K562 (cell line): ENCODE data around the gene FIBP. TPM values are rescaled to one million over a fixed set of nuclear protein-coding genes. Genes with fewer than 3 reads are reported as not detected.

ENCODE experiments used
- ATAC-seq: fragments of 200-7000 bp; cut with Tn5 transposase; 3 replicates; pipeline ENCODE4 v1.9.1; 2020; ENCODE audit warnings: moderate library complexity
- BruUV-seq: library from RNA; stranded (reverse); fragments of 400-500 nt; replicated peaks from 2 replicates; lab custom pipeline; 2021; lab: Mats Ljungman, UMichigan
- CTCF ChIA-PET: fragments of 300-600 bp; formaldehyde crosslinking; extraction: SDS; loops from one replicate; lab custom pipeline; 2021; ENCODE audit warnings: low intra/inter-chr PET ratio; lab: Yijun Ruan, JAX
- POLR2A ChIA-PET: fragments of 300-600, 350-650 bp; sonication (Branson Sonifier 250); formaldehyde crosslinking; extraction: SDS; loops from one replicate; lab custom pipeline; 2021; ENCODE audit warnings: antibody characterized with exemption, inconsistent platforms; lab: Yijun Ruan, JAX
- DNase-seq, 4 experiments: peaks; one replicate each; pipeline versions ENCODE4 v3.0.0 to v3.0.0-alpha.2; 2011 to 2018; ENCODE audit warnings: low spot score in 3 of 4, mixed read lengths in 3 of 4; ENCODE audit errors: extremely low read depth in 1 of 4
- FAIRE-seq: peaks from 2 replicates; lab custom pipeline; 2011; peaks lifted over from hg19 to GRCh38; lab: Jason Lieb, UNC
- H2AFZ ChIP-seq: 2 replicates; pipeline ENCODE4 v1.6.0; 2011; ENCODE audit warnings: low read depth, low read length, control low read depth, inconsistent platforms
- H3K27ac ChIP-seq: fragments of 200-600 bp; 3 replicates; pipeline ENCODE4 v1.8.0; 2011; ENCODE audit warnings: low read depth, mild to moderate bottlenecking, control low read depth, inconsistent platforms, low read length, moderate library complexity, mixed read lengths; ENCODE audit errors: extremely low read depth
- H3K27me3 ChIP-seq, 2 experiments: fragments of 300-600 bp in 1 of 2; 2 replicates in 1 of 2; 3 replicates in 1 of 2; pipeline versions ENCODE4 v1.6.0 to v1.8.0; 2011; ENCODE audit warnings: inconsistent platforms in 2 of 2, low read length in 2 of 2, mild to moderate bottlenecking in 1 of 2, mixed read lengths in 1 of 2, moderate library complexity in 1 of 2; ENCODE audit not compliant: control insufficient read depth in 2 of 2, insufficient read depth in 2 of 2
- H3K36me3 ChIP-seq: fragments of 300-600 bp; 3 replicates; pipeline ENCODE4 v1.8.0; 2011; ENCODE audit warnings: mild to moderate bottlenecking, low read length, inconsistent platforms; ENCODE audit not compliant: control insufficient read depth, insufficient read depth
- H3K4me1 ChIP-seq, 2 experiments: fragments of 200-600 bp in 1 of 2; replicated peaks in 1 of 2; 2 replicates in 1 of 2; 3 replicates in 1 of 2; pipeline versions ENCODE4 v1.5.1 to v1.8.0; 2011; ENCODE audit warnings: inconsistent platforms in 2 of 2, low read length in 2 of 2, mild to moderate bottlenecking in 1 of 2, mixed read lengths in 1 of 2, moderate library complexity in 1 of 2; ENCODE audit not compliant: control insufficient read depth in 2 of 2, insufficient read depth in 2 of 2
- H3K4me2 ChIP-seq: 2 replicates; pipeline ENCODE4 v1.6.1; 2011; ENCODE audit warnings: low read length, control low read depth, inconsistent platforms, mixed read lengths; ENCODE audit not compliant: insufficient read depth
- H3K4me3 ChIP-seq: fragments of 200-600 bp; sonication (generic), shearing (Covaris generic); 2 replicates; pipeline ENCODE4 v1.5.1; 2016; ENCODE audit warnings: control low read depth, inconsistent platforms
- H3K79me2 ChIP-seq: fragments of 200-600 bp; 3 replicates; pipeline ENCODE4 v1.8.0; 2011; ENCODE audit warnings: low read length, inconsistent platforms; ENCODE audit not compliant: control insufficient read depth, insufficient read depth
- H3K9ac ChIP-seq, 2 experiments: 2 replicates each; pipeline versions ENCODE4 v1.6.0 to v1.6.1; 2011; ENCODE audit warnings: low read depth in 2 of 2, low read length in 2 of 2, control low read depth in 1 of 2, inconsistent platforms in 1 of 2, mild to moderate bottlenecking in 1 of 2, mixed read lengths in 1 of 2; ENCODE audit not compliant: insufficient read depth in 1 of 2
- H3K9me1 ChIP-seq: one replicate; pipeline ENCODE4 v1.6.0; 2011; ENCODE audit warnings: inconsistent platforms, mild to moderate bottlenecking, low read length, moderate library complexity; ENCODE audit not compliant: control insufficient read depth, insufficient read depth
- H3K9me3 ChIP-seq: replicated peaks from 2 replicates; pipeline ENCODE4 v1.5.1; 2011; ENCODE audit warnings: low read depth, low read length, inconsistent platforms; ENCODE audit not compliant: control insufficient read depth, insufficient read depth
- H4K20me1 ChIP-seq: replicated peaks from 2 replicates; pipeline ENCODE4 v1.6.1; 2011; ENCODE audit warnings: low read length, inconsistent platforms, mixed read lengths; ENCODE audit not compliant: control insufficient read depth, insufficient read depth
- CEBPZ ChIP-seq: fragments of 150-350 bp; IDR thresholded peaks from 2 replicates; pipeline ENCODE4 v1.6.1; 2014; ENCODE audit warnings: low read depth, mild to moderate bottlenecking, low read length, borderline replicate concordance
- MYNN ChIP-seq, 2 experiments: sonication (generic); formaldehyde crosslinking in 1 of 2; IDR thresholded peaks; 2 replicates each; pipeline versions ENCODE4 v1.5.0 to v1.6.1; 2016 to 2020; ENCODE audit warnings: antibody characterized with exemption in 1 of 2, missing genetic modification reagents in 1 of 2
- RBM22 ChIP-seq: fragments of 200-400 bp; formaldehyde crosslinking; IDR thresholded peaks from 2 replicates; pipeline ENCODE4 v1.6.1; 2018; ENCODE audit warnings: low read length, low read depth; ENCODE audit not compliant: poor library complexity, severe bottlenecking
- SUPT5H ChIP-seq: fragments of 450-650 bp; IDR thresholded peaks from 2 replicates; pipeline ENCODE4 v1.6.1; 2016
- YBX1 ChIP-seq: fragments of 450-650 bp; IDR thresholded peaks from 2 replicates; pipeline ENCODE4 v1.7.1; 2016; ENCODE audit warnings: mild to moderate bottlenecking
- ZNF143 ChIP-seq: sonication (generic); formaldehyde crosslinking; IDR thresholded peaks from 2 replicates; pipeline ENCODE4 v1.9.0; 2022; ENCODE audit warnings: mild to moderate bottlenecking, missing genetic modification reagents
- ZNF23 ChIP-seq: fragments of 250-450 bp; sonication (Bioruptor Pico); IDR thresholded peaks from 2 replicates; pipeline ENCODE4 v1.4.0; 2020; ENCODE audit warnings: mild to moderate bottlenecking
- ZNF407 ChIP-seq: fragments of 450-650 bp; IDR thresholded peaks from 2 replicates; pipeline ENCODE4 v1.6.1; 2016; ENCODE audit warnings: low read depth
- WGBS: fragments of 100-300 bp; shearing (Covaris generic); methylation state at CpG from one replicate; pipeline ENCODE4 v1.1.6; 2016; ENCODE audit warnings: low coverage, mixed read lengths; ENCODE audit not compliant: insufficient coverage; ENCODE audit errors: missing lambda C conversion rate; 5-methylcytosine and 5-hydroxymethylcytosine counted together
- in situ Hi-C: fragments of 300-500 bp; cut with MboI; formaldehyde crosslinking; loops from 4 replicates; pipeline ENCODE4 v1.15.0; 2018; ENCODE audit warnings: inconsistent platforms, mixed read lengths
- intact Hi-C: fragments of 100-400 bp; cut with micrococcal nuclease; formaldehyde crosslinking; loops from 2 replicates; pipeline ENCODE4 v1.14.2; 2022
- polyA plus RNA-seq, 8 experiments: library from polyadenylated mRNA; depleted of rRNA in 4 of 8; stranded (reverse) in 5 of 8; unstranded in 3 of 8; fragments of >200 nt; fragmentation: Nextera tagmentation in 2 of 8; fragmentation: Illumina TruSeq in 1 of 8; extraction: Ambion mirVana in 2 of 8; extraction: Trizol in 1 of 8; gene quantifications; 2 replicates each; pipeline versions ENCODE4 v1.2.1 to v1.2.3, GENCODE V29; 2011 to 2014; ENCODE audit warnings: inconsistent platforms in 1 of 8, missing spikeins in 1 of 8
- total RNA-seq, 7 experiments: library from RNA; depleted of rRNA in 6 of 7; stranded (reverse); fragments of >200 nt in 6 of 7; fragmentation: Illumina TruSeq in 2 of 7; extraction: Trizol in 2 of 7; gene quantifications; 2 replicates each; pipeline versions ENCODE4 v1.2.1 to v1.2.3, GENCODE V29; 2011 to 2021; ENCODE audit warnings: low replicate concordance in 1 of 7
- TF ChIP-seq, protein P1 (sequence below): sonication (generic); formaldehyde crosslinking; IDR thresholded peaks from 2 replicates; pipeline ENCODE4 v1.8.0; 2022; ENCODE audit warnings: missing genetic modification reagents, mild to moderate bottlenecking, moderate library complexity, borderline replicate concordance

The FIBP gene
- total and polyA plus RNA-seq, 9 of the 15 experiments (the other 6 are each of a cell fraction or from before 2014, with no cell fraction given), result 41.2 to 79.2 (median 48.6) TPM

DNA sequence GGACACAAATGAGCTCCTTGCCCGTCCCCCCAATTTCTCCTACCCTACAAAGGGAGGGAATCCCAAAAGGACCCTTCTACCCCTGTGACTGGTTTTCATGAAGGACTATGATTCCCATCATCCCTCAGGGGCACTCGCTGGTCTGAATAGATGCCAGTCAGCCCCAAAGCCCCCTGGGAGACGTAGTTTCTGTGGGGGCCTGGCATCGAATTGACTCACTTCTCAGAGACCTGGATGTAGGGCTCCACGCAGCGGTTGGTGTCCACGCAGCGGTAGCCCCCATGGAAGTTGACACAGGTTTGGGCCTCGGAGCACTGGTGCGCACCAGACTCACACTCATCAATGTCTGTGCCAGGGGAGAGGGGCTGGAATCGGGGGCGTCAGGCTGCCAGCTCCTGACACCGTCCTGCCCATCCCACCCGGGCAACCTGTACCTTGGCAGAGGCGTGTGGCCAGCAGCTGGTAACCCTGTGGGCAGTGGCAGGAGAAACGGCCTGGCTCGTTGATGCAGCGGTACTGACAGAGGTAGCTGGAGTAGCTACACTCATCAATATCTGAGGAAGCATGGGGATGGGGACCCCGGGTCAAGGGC, 20.1 kb downstream of the FIBP start:
- peaks cover 50% of the 10 kb centered on the region; the same call in 2 of the 3 replicates for H3K36me3 ChIP-seq
- no peak for TF ChIP-seq CEBPZ
- no peak for TF ChIP-seq ZNF23 (CRISPR knock-in tag)
- no peak for TF ChIP-seq YBX1
- no peak for TF ChIP-seq ZNF407
- 0 out of 2 replicates have a peak, but pooled peaks have one; percentile 17 for TF ChIP-seq SUPT5H
- peak; percentile 86 for TF ChIP-seq RBM22
- no peak; the same call in 1 of the 2 replicates for TF ChIP-seq MYNN (IDR thresholded peaks at IDR 0.05)
- TF ChIP-seq MYNN (CRISPR knock-in tag; IDR thresholded peaks at IDR 0.05), result no peak
- peak; percentile 79 for TF ChIP-seq ZNF143 (CRISPR knock-in tag)
- TF ChIP-seq, protein P1, sequence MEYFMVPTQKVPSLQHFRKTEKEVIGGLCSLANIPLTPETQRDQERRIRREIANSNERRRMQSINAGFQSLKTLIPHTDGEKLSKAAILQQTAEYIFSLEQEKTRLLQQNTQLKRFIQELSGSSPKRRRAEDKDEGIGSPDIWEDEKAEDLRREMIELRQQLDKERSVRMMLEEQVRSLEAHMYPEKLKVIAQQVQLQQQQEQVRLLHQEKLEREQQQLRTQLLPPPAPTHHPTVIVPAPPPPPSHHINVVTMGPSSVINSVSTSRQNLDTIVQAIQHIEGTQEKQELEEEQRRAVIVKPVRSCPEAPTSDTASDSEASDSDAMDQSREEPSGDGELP, result no peak

More for the DNA sequence above, 20.1 kb downstream of the FIBP start:
- Histone ChIP-seq H3K4me2 (no peak overlapping the region), H3K79me2 (no peaks in the 10 kb centered on the region), H3K9ac (peak overlapping the region in 1 of 2 experiments; percentile 39; a peak in 1 of 4 replicates), H3K27me3 (no peaks in the 10 kb centered on the region), H3K9me1 (no peaks in the 10 kb centered on the region), H3K4me3 (no peak overlapping the region), H3K27ac (no peak overlapping the region), H4K20me1 (no peaks in the 10 kb centered on the region), H2AFZ (no peak overlapping the region), H3K9me3 (no peaks in the 10 kb centered on the region), H3K4me1 (peaks cover 21 to 75% of the 10 kb centered on the region in 2 experiments)
- in situ Hi-C loops, result no loop called here
- BruUV-seq, result no TSS peak
- DNase-seq (peak in 1 of 4 experiments; percentile 20), ATAC-seq (peak; percentile 3), FAIRE-seq (no peak)
- WGBS, result 94% methylated on average over 16 of the region's 19 CpGs
- ChIA-PET POLR2A (interaction anchor here (0.7 to 8.2 kb wide), 6 partner anchors 9 to 413 kb away, joined by 3 to 151 read pairs (median 4); partner anchors contain the start of genes CCDC85B, CFL1, CTSW and FIBP), CTCF (no interaction called here)
- intact Hi-C loops, result no loop called here
